Peyer's patch (tissue), 4 donors: ENCODE results near the gene JAK3.

ENCODE experiments used
- CTCF ChIP-seq, 6 experiments: fragments of 450-650 bp in 4 of 6; fragments of 200-600 bp in 2 of 6; sonication (generic) in 1 of 6; IDR thresholded peaks; one replicate each; pipeline ENCODE4 v1.5.1; 2017 to 2019; ENCODE audit warnings: antibody characterized with exemption in 6 of 6, mild to moderate bottlenecking in 3 of 6, moderate library complexity in 1 of 6
- POLR2A ChIP-seq, 2 donors: fragments of 450-650 bp; IDR thresholded peaks; one replicate each; pipeline ENCODE4 v1.5.1; 2017; ENCODE audit warnings: antibody characterized with exemption in 2 of 2, mild to moderate bottlenecking in 2 of 2, moderate library complexity in 2 of 2

DNA sequence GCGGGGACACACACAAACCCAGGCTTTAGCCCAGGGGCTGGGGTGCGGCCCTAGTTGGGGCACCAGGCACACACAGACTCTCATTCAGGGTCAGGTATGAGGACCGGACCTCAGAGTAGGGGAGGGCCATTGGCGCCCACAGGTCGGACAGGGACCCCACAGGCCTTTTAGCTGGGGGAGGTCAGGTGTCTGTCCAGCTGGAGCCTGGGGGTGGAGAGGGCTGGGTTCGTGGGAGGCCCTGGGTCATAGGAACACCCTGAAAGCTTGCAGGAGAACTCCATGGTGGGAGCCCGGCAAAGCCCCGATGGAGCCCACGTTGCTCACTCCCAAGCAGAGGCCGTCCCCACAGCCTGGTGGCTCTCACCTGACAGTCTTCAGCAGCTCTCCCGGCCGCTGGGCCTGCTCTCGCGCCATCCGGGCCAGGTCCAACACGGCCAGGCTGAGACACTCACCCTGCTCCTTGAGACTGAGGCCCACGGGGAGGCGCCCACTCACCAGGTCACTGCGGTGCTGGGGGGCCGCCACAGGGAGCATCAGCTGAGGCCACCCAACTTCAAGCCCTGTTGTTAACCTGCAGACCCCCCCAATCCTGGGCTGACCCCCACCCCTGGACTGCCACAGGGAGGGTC is 5.0 kb downstream of the JAK3 start:
- no peak for TF ChIP-seq CTCF (IDR thresholded peaks at IDR 0.05)
- TF ChIP-seq POLR2A (IDR thresholded peaks at IDR 0.05): no peak
